Neural cell (in vitro differentiated cells): Measurements from ENCODE around the gene EIF3D. TPM values are rescaled to one million over a fixed set of nuclear protein-coding genes. Genes with fewer than 3 reads are reported as not detected.
"Not testable (repeated sequence)": the region's sequence is repeated elsewhere in the genome, so short reads cannot be mapped to it uniquely, and the experiment has no call there.

Experiments used
- H2AFZ ChIP-seq: fragments of 200-600, 300-800 bp; sonication (generic), shearing (Covaris generic); 2 replicates; pipeline ENCODE4 v1.6.0; 2014; ENCODE audit warnings: low read depth, mild to moderate bottlenecking, antibody characterized with exemption, low read length, moderate library complexity
- H3F3A ChIP-seq: fragments of 200-600 bp; shearing (Covaris generic); 2 replicates; pipeline ENCODE4 v1.6.1; 2016; ENCODE audit warnings: mild to moderate bottlenecking, moderate library complexity, mixed read lengths, antibody characterized with exemption, low read length; ENCODE audit not compliant: insufficient read depth, poor library complexity, severe bottlenecking
- H3K27ac ChIP-seq: fragments of 200-600, 300-800 bp; sonication (generic), shearing (Covaris generic); 2 replicates; pipeline ENCODE4 v1.5.1; 2014; ENCODE audit warnings: mild to moderate bottlenecking, low read length, moderate library complexity
- H3K27me3 ChIP-seq: fragments of 300-800, 200-600 bp; sonication (generic), shearing (Covaris generic); 2 replicates; pipeline ENCODE4 v1.6.0; 2014; ENCODE audit warnings: mild to moderate bottlenecking, low read depth, low read length, moderate library complexity; ENCODE audit not compliant: insufficient read depth
- H3K36me3 ChIP-seq: fragments of 300-800, 200-600 bp; sonication (generic), shearing (Covaris generic); 2 replicates; pipeline ENCODE4 v1.5.1; 2014; ENCODE audit warnings: mild to moderate bottlenecking, antibody characterized with exemption, low read length, moderate library complexity; ENCODE audit not compliant: insufficient read depth
- H3K4me2 ChIP-seq: fragments of 300-800, 200-600 bp; sonication (generic), shearing (Covaris generic); 2 replicates; pipeline ENCODE4 v1.6.0; 2014; ENCODE audit warnings: mild to moderate bottlenecking, low read length
- H3K4me3 ChIP-seq: fragments of 300-800, 200-600 bp; sonication (generic), shearing (Covaris generic); 2 replicates; pipeline ENCODE4 v1.5.1; 2014; ENCODE audit warnings: mild to moderate bottlenecking, low read length, moderate library complexity
- H3K79me2 ChIP-seq: fragments of 200-600 bp; shearing (Covaris generic); replicated peaks from 2 replicates; pipeline ENCODE4 v1.6.0; 2014; ENCODE audit warnings: mild to moderate bottlenecking, low read length, moderate library complexity; ENCODE audit not compliant: insufficient read depth
- H3K9ac ChIP-seq: fragments of 300-800, 200-600 bp; sonication (generic), shearing (Covaris generic); 2 replicates; pipeline ENCODE4 v1.6.1; 2016; ENCODE audit warnings: mild to moderate bottlenecking, low read length, mixed read lengths
- H3K9me2 ChIP-seq: fragments of 200-600 bp; shearing (Covaris generic); 2 replicates; pipeline ENCODE4 v1.6.1; 2016; ENCODE audit warnings: mild to moderate bottlenecking, low read length, mixed read lengths; ENCODE audit not compliant: insufficient read depth
- H3K9me3 ChIP-seq: fragments of 200-600, 300-800 bp; sonication (generic), shearing (Covaris generic); 2 replicates; pipeline ENCODE4 v1.6.1; 2016; ENCODE audit warnings: mild to moderate bottlenecking, mixed run types, low read length, moderate library complexity, mixed read lengths
- H4K20me1 ChIP-seq: fragments of 200-600 bp; shearing (Covaris generic); 2 replicates; pipeline ENCODE4 v1.6.1; 2016; ENCODE audit warnings: mild to moderate bottlenecking, mixed run types; ENCODE audit not compliant: insufficient read depth
- CTCF ChIP-seq: fragments of 450-650 bp; IDR thresholded peaks from 2 replicates; pipeline ENCODE4 v1.5.1; 2014; ENCODE audit warnings: antibody characterized with exemption, mild to moderate bottlenecking, moderate library complexity; ENCODE audit not compliant: poor library complexity, severe bottlenecking
- EP300 ChIP-seq: fragments of 450-650 bp; conservative IDR thresholded peaks from 2 replicates; pipeline ENCODE4 v1.6.1; 2014; ENCODE audit warnings: antibody characterized with exemption, mild to moderate bottlenecking, moderate library complexity; ENCODE audit not compliant: poor library complexity, severe bottlenecking
- EZH2 ChIP-seq: fragments of 200-600, 300-800 bp; shearing (Covaris generic), sonication (generic); IDR thresholded peaks from 2 replicates; pipeline ENCODE4 v1.6.1; 2014; ENCODE audit warnings: antibody characterized with exemption, low read length, borderline replicate concordance, mild to moderate bottlenecking; ENCODE audit not compliant: insufficient read depth, poor library complexity, severe bottlenecking
- MXI1 ChIP-seq: fragments of 450-650 bp; conservative IDR thresholded peaks from 2 replicates; pipeline ENCODE4 v1.6.1; 2014; ENCODE audit warnings: antibody characterized with exemption, mild to moderate bottlenecking; ENCODE audit not compliant: poor library complexity, severe bottlenecking
- POLR2AphosphoS5 ChIP-seq: IDR thresholded peaks from 2 replicates; pipeline ENCODE4 v1.6.1; 2012
- RAD21 ChIP-seq: fragments of 450-650 bp; conservative IDR thresholded peaks from 2 replicates; pipeline ENCODE4 v1.6.1; 2014; ENCODE audit warnings: antibody characterized with exemption, mild to moderate bottlenecking, moderate library complexity
- REST ChIP-seq: IDR thresholded peaks from 2 replicates; pipeline ENCODE4 v1.6.1; 2012; ENCODE audit warnings: borderline replicate concordance
- SMC3 ChIP-seq: fragments of 450-650 bp; conservative IDR thresholded peaks from 2 replicates; pipeline ENCODE4 v1.6.1; 2014; ENCODE audit warnings: antibody characterized with exemption, mild to moderate bottlenecking, moderate library complexity; ENCODE audit not compliant: poor library complexity
- TAF1 ChIP-seq: IDR thresholded peaks from 2 replicates; pipeline ENCODE4 v1.6.1; 2012; ENCODE audit warnings: low read depth
- polyA plus RNA-seq: library from polyadenylated mRNA; depleted of rRNA; stranded (reverse); fragments of >200 nt; gene quantifications from 2 replicates; pipeline ENCODE4 v1.2.3, GENCODE V29; 2014

EIF3D gene
- polyA plus RNA-seq, 1 donor from 2014 or later: 133 TPM

GRCh38 chr22:36538529-36538928 lies 9.6 kb upstream of the EIF3D start:
- Histone ChIP-seq H3K9ac (no peak overlapping the region), H3F3A (no peaks in the 10 kb centered on the region), H3K27ac (no peak overlapping the region), H4K20me1 (no peaks in the 10 kb centered on the region), H3K4me2 (no peak overlapping the region), H2AFZ (no peak overlapping the region), H3K36me3 (no peaks in the 10 kb centered on the region), H3K9me2 (no peaks in the 10 kb centered on the region), H3K79me2 (no peaks in the 10 kb centered on the region), H3K9me3 (no peaks in the 10 kb centered on the region), H3K4me3 (no peak overlapping the region), H3K27me3 (no peaks in the 10 kb centered on the region)
- no peak for TF ChIP-seq CTCF

GRCh38 chr22:36536717-36537116 lies 7.8 kb upstream of the EIF3D start:
- no peak overlapping the region for H3K4me3 ChIP-seq
- H3K9ac ChIP-seq: no peak overlapping the region
- H3K4me2 ChIP-seq: no peak overlapping the region
- H4K20me1 ChIP-seq: no peaks in the 10 kb centered on the region
- H3F3A ChIP-seq: no peaks in the 10 kb centered on the region
- H3K36me3 ChIP-seq: no peaks in the 10 kb centered on the region
- H3K27me3 ChIP-seq: no peaks in the 10 kb centered on the region
- no peaks in the 10 kb centered on the region for H3K9me3 ChIP-seq
- H3K9me2 ChIP-seq: no peaks in the 10 kb centered on the region
- TF ChIP-seq TAF1 (no peak), RAD21 (no peak), EZH2 (no peak), EP300 (no peak), REST (no peak), POLR2AphosphoS5 (no peak), SMC3 (no peak), MXI1 (no peak), CTCF (no peak)
- H2AFZ ChIP-seq: no peak overlapping the region
- no peak overlapping the region for H3K27ac ChIP-seq
- H3K79me2 ChIP-seq: no peaks in the 10 kb centered on the region

- not testable (repeated sequence) for H3K9me2 ChIP-seq, H3K27ac ChIP-seq, H3K79me2 ChIP-seq, H3K4me2 ChIP-seq, H3K27me3 ChIP-seq, H3F3A ChIP-seq, H3K9ac ChIP-seq, H2AFZ ChIP-seq, H4K20me1 ChIP-seq, H3K4me3 ChIP-seq, H3K9me3 ChIP-seq, H3K36me3 ChIP-seq
Observed at GRCh38 chr22:36533320-36533719, 4.4 kb upstream of the EIF3D start.
